GM12891 (cell line): ENCODE data around the gene ADIG.

Source experiments
- PAX5 ChIP-seq: IDR thresholded peaks from 2 replicates; pipeline ENCODE4 v1.6.1; 2011; ENCODE audit warnings: low read length, moderate library complexity, mild to moderate bottlenecking; ENCODE audit not compliant: insufficient read depth, severe bottlenecking
- POLR2A ChIP-seq: IDR thresholded peaks from 2 replicates; pipeline ENCODE4 v1.6.1; 2011; ENCODE audit warnings: low read depth, low read length, control low read depth
- POLR2AphosphoS5 ChIP-seq: IDR thresholded peaks from 2 replicates; pipeline ENCODE4 v1.6.1; 2011; ENCODE audit warnings: low read depth, low read length, control low read depth
- POU2F2 ChIP-seq: IDR thresholded peaks from 2 replicates; pipeline ENCODE4 v1.6.1; 2011; ENCODE audit warnings: low read depth, mild to moderate bottlenecking, control low read depth, low read length, moderate library complexity
- SPI1 ChIP-seq: IDR thresholded peaks from 2 replicates; pipeline ENCODE4 v1.6.1; 2011; ENCODE audit warnings: low read depth, low read length, control low read depth
- TAF1 ChIP-seq: IDR thresholded peaks from 2 replicates; pipeline ENCODE4 v1.6.1; 2011; ENCODE audit warnings: low read depth, low read length, control low read depth

- no peak for TF ChIP-seq POLR2A
- TF ChIP-seq POLR2AphosphoS5, result no peak
- TF ChIP-seq TAF1, result no peak
- TF ChIP-seq SPI1, result no peak
- no peak for TF ChIP-seq PAX5
- no peak for TF ChIP-seq POU2F2
Measured at GRCh38 chr20:38599410-38599882, 18.4 kb downstream of the ADIG start.
